K562 (cell line): ENCODE data around the gene E2F1. TPM values are rescaled to one million over a fixed set of nuclear protein-coding genes. Genes with fewer than 3 reads are reported as not detected.

Source experiments
- BCOR ChIP-seq: fragments of 450-650 bp; IDR thresholded peaks from 2 replicates; pipeline ENCODE4 v1.6.1; 2016
- CTBP1 ChIP-seq: fragments of 450-650 bp; IDR thresholded peaks from 2 replicates; pipeline ENCODE4 v1.6.1; 2016; ENCODE audit warnings: borderline replicate concordance
- HNRNPUL1 ChIP-seq: fragments of 200-400 bp; formaldehyde crosslinking; IDR thresholded peaks from 2 replicates; pipeline ENCODE4 v1.6.1; 2017; ENCODE audit warnings: low read length
- MAFF ChIP-seq: IDR thresholded peaks from 2 replicates; pipeline ENCODE4 v1.6.1; 2012; ENCODE audit warnings: low read length, improper control_type of control experiment
- MXI1 ChIP-seq: IDR thresholded peaks from 2 replicates; pipeline ENCODE4 v1.6.1; 2011; ENCODE audit warnings: low read depth, mild to moderate bottlenecking, improper control_type of control experiment, low read length
- NR2C2 ChIP-seq, 2 experiments: fragments of 200-800 bp in 1 of 2; sonication (Bioruptor generic) in 1 of 2; sonication (generic) in 1 of 2; formaldehyde crosslinking in 1 of 2; IDR thresholded peaks; 2 replicates each; pipeline versions ENCODE4 v1.6.1 to v1.8.0; 2016 to 2022; ENCODE audit warnings: mild to moderate bottlenecking in 1 of 2, missing compliant biosample characterization in 1 of 2, missing genetic modification characterization in 1 of 2, missing genetic modification reagents in 1 of 2
- PHF8 ChIP-seq: fragments of 200-600 bp; sonication (generic); IDR thresholded peaks from 2 replicates; pipeline ENCODE4 v1.6.1; 2012; ENCODE audit warnings: mixed run types, mild to moderate bottlenecking, inconsistent platforms, low read length, moderate library complexity, borderline replicate concordance
- SIX5 ChIP-seq, 2 experiments: IDR thresholded peaks; 2 replicates each; pipeline ENCODE4 v1.6.1; 2011; ENCODE audit warnings: low read length in 2 of 2, borderline replicate concordance in 1 of 2, low read depth in 1 of 2, mild to moderate bottlenecking in 1 of 2, moderate library complexity in 1 of 2; ENCODE audit not compliant: insufficient read depth in 1 of 2
- SMARCC2 ChIP-seq: fragments of 450-650 bp; IDR thresholded peaks from 2 replicates; pipeline ENCODE4 v1.6.1; 2017; ENCODE audit warnings: antibody characterized with exemption, moderate library complexity, mild to moderate bottlenecking, low read depth
- TFAM ChIP-seq: fragments of 250-450 bp; sonication (Bioruptor Pico); conservative IDR thresholded peaks from 2 replicates; pipeline ENCODE4 v1.5.0; 2021; ENCODE audit warnings: mild to moderate bottlenecking, moderate library complexity
- ZNF12 ChIP-seq: sonication (generic); formaldehyde crosslinking; IDR thresholded peaks from 2 replicates; pipeline ENCODE4 v1.4.0; 2020; ENCODE audit warnings: mild to moderate bottlenecking, missing genetic modification reagents
- ZNF134 ChIP-seq: fragments of 250-450 bp; sonication (Bioruptor Pico); conservative IDR thresholded peaks from 2 replicates; pipeline ENCODE4 v1.4.0; 2020
- ZNF174 ChIP-seq: fragments of 250-450 bp; sonication (Bioruptor Pico); IDR thresholded peaks from 2 replicates; pipeline ENCODE4 v1.4.0; 2020; ENCODE audit warnings: mild to moderate bottlenecking
- ZNF507 ChIP-seq: conservative IDR thresholded peaks from 2 replicates; pipeline ENCODE4 v1.6.1; 2017; ENCODE audit warnings: missing genetic modification characterization, missing compliant biosample characterization
- ZNF764 ChIP-seq: fragments of 250-450 bp; sonication (Bioruptor Pico); IDR thresholded peaks from 2 replicates; pipeline ENCODE4 v1.4.0; 2020; ENCODE audit warnings: low read depth, mild to moderate bottlenecking, moderate library complexity
- polyA plus RNA-seq, 8 experiments: library from polyadenylated mRNA; depleted of rRNA in 4 of 8; stranded (reverse) in 5 of 8; unstranded in 3 of 8; fragments of >200 nt; fragmentation: Nextera tagmentation in 2 of 8; fragmentation: Illumina TruSeq in 1 of 8; extraction: Ambion mirVana in 2 of 8; extraction: Trizol in 1 of 8; gene quantifications; 2 replicates each; pipeline versions ENCODE4 v1.2.1 to v1.2.3, GENCODE V29; 2011 to 2014; ENCODE audit warnings: inconsistent platforms in 1 of 8, missing spikeins in 1 of 8
- total RNA-seq, 7 experiments: library from RNA; depleted of rRNA in 6 of 7; stranded (reverse); fragments of >200 nt in 6 of 7; fragmentation: Illumina TruSeq in 2 of 7; extraction: Trizol in 2 of 7; gene quantifications; 2 replicates each; pipeline versions ENCODE4 v1.2.1 to v1.2.3, GENCODE V29; 2011 to 2021; ENCODE audit warnings: low replicate concordance in 1 of 7
- TF ChIP-seq, protein P1 (sequence below): fragments of 200-400 bp; formaldehyde crosslinking; IDR thresholded peaks from 2 replicates; pipeline ENCODE4 v1.6.1; 2017; ENCODE audit warnings: mild to moderate bottlenecking, low read depth, low read length, moderate library complexity
- TF ChIP-seq, protein P2 (sequence below): fragments of 450-650 bp; IDR thresholded peaks from one replicate; pipeline ENCODE4 v1.6.1; 2018; ENCODE audit warnings: mild to moderate bottlenecking, moderate library complexity; ENCODE audit not compliant: partially characterized antibody
- TF ChIP-seq, protein P3 (sequence below): fragments of 450-650 bp; conservative IDR thresholded peaks from 2 replicates; pipeline ENCODE4 v1.6.1; 2016; ENCODE audit warnings: missing genetic modification characterization, low read depth, mild to moderate bottlenecking, missing compliant biosample characterization, moderate library complexity
- TF ChIP-seq, protein P4 (sequence below): fragments of 450-650 bp; IDR thresholded peaks from 2 replicates; pipeline ENCODE4 v1.6.1; 2017; ENCODE audit warnings: antibody characterized with exemption, mild to moderate bottlenecking

Gene E2F1
- total and polyA plus RNA-seq, 9 of the 15 experiments (the other 6 are each of a cell fraction or from before 2014, with no cell fraction given), result 0.14 to 30.6 (median 13.1) TPM

DNA sequence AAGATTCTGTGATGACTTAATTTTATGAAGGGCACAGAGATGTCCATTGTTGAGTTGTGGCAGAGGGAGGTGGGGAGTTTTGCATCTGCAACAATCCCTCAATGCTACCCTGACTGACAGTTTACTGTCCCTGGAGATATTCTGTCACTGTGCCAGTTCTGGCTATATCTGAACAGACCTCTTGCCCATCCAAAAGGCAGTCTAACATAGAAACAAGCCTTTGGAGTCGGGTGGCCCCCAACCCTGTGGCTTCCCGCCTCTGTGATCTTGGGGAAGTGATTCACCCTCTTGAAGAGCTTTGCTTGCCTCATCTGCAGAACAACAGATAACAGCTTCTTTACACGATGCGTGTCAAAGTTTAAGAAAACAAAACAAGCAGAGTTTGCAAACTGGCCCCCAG lies 3.8 kb upstream of the E2F1 start (continued):
- TF ChIP-seq SIX5 (IDR thresholded peaks at IDR 0.05; ENCODE audit: borderline replicate concordance in 1 of 2, insufficient read depth in 1 of 2, low read depth in 1 of 2, low read length in 2 of 2) (no peak), ZNF174 (no peak), BCOR (peak; percentile 38; the same call in 1 of the 2 replicates), ZNF507 (tag) (no peak), SMARCC2 (peak; percentile 93), CTBP1 (peak; percentile 77), HNRNPUL1 (no peak), ZNF764 (CRISPR knock-in tag) (no peak), PHF8 (no peak), MAFF (peak; percentile 9; the same call in 1 of the 2 replicates), ZNF12 (no peak), NR2C2 (CRISPR knock-in tag; IDR thresholded peaks at IDR 0.05) (peak; percentile 82), NR2C2 (tag; IDR thresholded peaks at IDR 0.05) (peak; percentile 95), ZNF134 (no peak), TFAM (no peak), MXI1 (no peak)
- TF ChIP-seq, protein P1, sequence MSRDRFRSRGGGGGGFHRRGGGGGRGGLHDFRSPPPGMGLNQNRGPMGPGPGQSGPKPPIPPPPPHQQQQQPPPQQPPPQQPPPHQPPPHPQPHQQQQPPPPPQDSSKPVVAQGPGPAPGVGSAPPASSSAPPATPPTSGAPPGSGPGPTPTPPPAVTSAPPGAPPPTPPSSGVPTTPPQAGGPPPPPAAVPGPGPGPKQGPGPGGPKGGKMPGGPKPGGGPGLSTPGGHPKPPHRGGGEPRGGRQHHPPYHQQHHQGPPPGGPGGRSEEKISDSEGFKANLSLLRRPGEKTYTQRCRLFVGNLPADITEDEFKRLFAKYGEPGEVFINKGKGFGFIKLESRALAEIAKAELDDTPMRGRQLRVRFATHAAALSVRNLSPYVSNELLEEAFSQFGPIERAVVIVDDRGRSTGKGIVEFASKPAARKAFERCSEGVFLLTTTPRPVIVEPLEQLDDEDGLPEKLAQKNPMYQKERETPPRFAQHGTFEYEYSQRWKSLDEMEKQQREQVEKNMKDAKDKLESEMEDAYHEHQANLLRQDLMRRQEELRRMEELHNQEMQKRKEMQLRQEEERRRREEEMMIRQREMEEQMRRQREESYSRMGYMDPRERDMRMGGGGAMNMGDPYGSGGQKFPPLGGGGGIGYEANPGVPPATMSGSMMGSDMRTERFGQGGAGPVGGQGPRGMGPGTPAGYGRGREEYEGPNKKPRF, result no peak
- TF ChIP-seq, protein P2, sequence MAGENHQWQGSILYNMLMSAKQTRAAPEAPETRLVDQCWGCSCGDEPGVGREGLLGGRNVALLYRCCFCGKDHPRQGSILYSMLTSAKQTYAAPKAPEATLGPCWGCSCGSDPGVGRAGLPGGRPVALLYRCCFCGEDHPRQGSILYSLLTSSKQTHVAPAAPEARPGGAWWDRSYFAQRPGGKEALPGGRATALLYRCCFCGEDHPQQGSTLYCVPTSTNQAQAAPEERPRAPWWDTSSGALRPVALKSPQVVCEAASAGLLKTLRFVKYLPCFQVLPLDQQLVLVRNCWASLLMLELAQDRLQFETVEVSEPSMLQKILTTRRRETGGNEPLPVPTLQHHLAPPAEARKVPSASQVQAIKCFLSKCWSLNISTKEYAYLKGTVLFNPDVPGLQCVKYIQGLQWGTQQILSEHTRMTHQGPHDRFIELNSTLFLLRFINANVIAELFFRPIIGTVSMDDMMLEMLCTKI, result no peak
- TF ChIP-seq, protein P3, sequence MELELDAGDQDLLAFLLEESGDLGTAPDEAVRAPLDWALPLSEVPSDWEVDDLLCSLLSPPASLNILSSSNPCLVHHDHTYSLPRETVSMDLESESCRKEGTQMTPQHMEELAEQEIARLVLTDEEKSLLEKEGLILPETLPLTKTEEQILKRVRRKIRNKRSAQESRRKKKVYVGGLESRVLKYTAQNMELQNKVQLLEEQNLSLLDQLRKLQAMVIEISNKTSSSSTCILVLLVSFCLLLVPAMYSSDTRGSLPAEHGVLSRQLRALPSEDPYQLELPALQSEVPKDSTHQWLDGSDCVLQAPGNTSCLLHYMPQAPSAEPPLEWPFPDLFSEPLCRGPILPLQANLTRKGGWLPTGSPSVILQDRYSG (tag), result no peak
- TF ChIP-seq, protein P4, sequence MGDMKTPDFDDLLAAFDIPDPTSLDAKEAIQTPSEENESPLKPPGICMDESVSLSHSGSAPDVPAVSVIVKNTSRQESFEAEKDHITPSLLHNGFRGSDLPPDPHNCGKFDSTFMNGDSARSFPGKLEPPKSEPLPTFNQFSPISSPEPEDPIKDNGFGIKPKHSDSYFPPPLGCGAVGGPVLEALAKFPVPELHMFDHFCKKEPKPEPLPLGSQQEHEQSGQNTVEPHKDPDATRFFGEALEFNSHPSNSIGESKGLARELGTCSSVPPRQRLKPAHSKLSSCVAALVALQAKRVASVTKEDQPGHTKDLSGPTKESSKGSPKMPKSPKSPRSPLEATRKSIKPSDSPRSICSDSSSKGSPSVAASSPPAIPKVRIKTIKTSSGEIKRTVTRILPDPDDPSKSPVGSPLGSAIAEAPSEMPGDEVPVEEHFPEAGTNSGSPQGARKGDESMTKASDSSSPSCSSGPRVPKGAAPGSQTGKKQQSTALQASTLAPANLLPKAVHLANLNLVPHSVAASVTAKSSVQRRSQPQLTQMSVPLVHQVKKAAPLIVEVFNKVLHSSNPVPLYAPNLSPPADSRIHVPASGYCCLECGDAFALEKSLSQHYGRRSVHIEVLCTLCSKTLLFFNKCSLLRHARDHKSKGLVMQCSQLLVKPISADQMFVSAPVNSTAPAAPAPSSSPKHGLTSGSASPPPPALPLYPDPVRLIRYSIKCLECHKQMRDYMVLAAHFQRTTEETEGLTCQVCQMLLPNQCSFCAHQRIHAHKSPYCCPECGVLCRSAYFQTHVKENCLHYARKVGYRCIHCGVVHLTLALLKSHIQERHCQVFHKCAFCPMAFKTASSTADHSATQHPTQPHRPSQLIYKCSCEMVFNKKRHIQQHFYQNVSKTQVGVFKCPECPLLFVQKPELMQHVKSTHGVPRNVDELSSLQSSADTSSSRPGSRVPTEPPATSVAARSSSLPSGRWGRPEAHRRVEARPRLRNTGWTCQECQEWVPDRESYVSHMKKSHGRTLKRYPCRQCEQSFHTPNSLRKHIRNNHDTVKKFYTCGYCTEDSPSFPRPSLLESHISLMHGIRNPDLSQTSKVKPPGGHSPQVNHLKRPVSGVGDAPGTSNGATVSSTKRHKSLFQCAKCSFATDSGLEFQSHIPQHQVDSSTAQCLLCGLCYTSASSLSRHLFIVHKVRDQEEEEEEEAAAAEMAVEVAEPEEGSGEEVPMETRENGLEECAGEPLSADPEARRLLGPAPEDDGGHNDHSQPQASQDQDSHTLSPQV, result 0 out of 2 replicates have a peak, but pooled peaks have one; percentile 34
